Neural crest cell (in vitro differentiated cells): Measurements from ENCODE around the gene RADX. TPM values are rescaled to one million over a fixed set of nuclear protein-coding genes. Genes with fewer than 3 reads are reported as not detected.

Source experiments
- DNase-seq: peaks from one replicate; pipeline ENCODE4 v3.0.0; 2021; ENCODE audit warnings: low read depth, mixed read lengths, low spot score
- H3K27ac Mint-ChIP-seq: one replicate; pipeline ENCODE4 v1.8.0; 2021; ENCODE audit warnings: mild to moderate bottlenecking, mixed read lengths; ENCODE audit not compliant: unreplicated experiment
- H3K27me3 Mint-ChIP-seq: 2 replicates; pipeline ENCODE4 v1.8.0; 2021; ENCODE audit warnings: low read depth, mild to moderate bottlenecking, mixed read lengths
- H3K36me3 Mint-ChIP-seq: 2 replicates; pipeline ENCODE4 v1.8.0; 2021; ENCODE audit warnings: low read depth, mild to moderate bottlenecking, mixed read lengths
- H3K4me1 Mint-ChIP-seq: 2 replicates; pipeline ENCODE4 v1.8.0; 2021; ENCODE audit warnings: mixed read lengths
- H3K4me3 Mint-ChIP-seq: one replicate; pipeline ENCODE4 v1.8.0; 2021; ENCODE audit warnings: mild to moderate bottlenecking, mixed read lengths
- H3K9me3 Mint-ChIP-seq: 2 replicates; pipeline ENCODE4 v1.8.0; 2021; ENCODE audit warnings: mixed read lengths
- long read RNA-seq: library from polyadenylated mRNA; unstranded; transcript quantifications from one replicate; pipeline ENCODE4 v2.0.0, GENCODE V29; 2020
- total RNA-seq: library from RNA; stranded (reverse); gene quantifications from 2 replicates; pipeline ENCODE4 v1.2.1, GENCODE V29; 2021
- TF ChIP-seq, protein P1 (sequence below): fragments of 200-600 bp; sonication (generic); conservative IDR thresholded peaks from 2 replicates; pipeline ENCODE4 v1.5.0; 2021; ENCODE audit warnings: antibody characterized with exemption, mild to moderate bottlenecking

RADX gene, protein sequence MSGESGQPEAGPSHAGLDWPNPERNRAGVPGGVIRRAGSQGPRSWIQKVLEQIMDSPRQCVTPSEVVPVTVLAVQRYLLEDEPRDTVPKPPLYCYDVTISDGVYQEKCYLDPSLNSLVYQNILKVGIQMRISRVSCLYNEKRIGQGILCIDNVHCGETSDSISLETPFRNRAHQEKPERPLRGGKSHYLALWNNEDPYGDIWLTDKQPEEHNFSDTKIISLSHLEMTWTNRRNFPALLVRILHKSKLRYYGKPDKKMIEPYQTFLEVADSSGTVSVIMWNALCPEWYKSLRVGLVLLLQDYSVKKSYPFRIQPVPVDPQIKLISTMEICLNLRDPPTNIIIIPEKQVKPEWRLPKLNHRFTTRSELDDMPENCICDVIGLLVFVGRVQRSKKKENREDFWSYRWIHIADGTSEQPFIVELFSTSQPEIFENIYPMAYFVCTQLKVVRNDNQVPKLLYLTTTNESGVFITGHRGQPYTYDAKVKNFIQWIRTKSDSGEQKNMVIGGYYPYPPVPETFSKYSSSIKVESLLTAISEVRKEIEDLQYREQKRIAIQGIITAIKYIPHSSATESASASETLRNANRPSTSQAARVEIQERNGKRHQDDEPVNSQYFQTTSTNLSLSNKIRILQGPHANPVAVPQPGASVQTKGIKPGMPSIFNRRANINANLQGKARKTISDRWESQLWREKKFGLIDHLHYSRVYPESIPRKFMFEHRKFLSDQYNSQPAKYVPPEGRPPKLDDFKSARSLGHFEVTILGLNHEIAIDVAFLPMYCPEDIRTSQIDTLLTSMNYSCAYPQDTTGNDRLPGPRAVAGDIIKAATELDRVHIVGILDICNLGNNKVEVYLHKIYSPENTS
- total RNA-seq, result 17.4 and 19.9 TPM in 2 replicates
- long read RNA-seq, transcript CXorf57-202 (14 exons, 3,861 nt), result major isoform, 17 of 32 reads
- long read RNA-seq, partial matches to known transcripts, result 8 of 32 reads
- long read RNA-seq, other reads (novel, unspliced or antisense), result 4 of 32 reads

DNA sequence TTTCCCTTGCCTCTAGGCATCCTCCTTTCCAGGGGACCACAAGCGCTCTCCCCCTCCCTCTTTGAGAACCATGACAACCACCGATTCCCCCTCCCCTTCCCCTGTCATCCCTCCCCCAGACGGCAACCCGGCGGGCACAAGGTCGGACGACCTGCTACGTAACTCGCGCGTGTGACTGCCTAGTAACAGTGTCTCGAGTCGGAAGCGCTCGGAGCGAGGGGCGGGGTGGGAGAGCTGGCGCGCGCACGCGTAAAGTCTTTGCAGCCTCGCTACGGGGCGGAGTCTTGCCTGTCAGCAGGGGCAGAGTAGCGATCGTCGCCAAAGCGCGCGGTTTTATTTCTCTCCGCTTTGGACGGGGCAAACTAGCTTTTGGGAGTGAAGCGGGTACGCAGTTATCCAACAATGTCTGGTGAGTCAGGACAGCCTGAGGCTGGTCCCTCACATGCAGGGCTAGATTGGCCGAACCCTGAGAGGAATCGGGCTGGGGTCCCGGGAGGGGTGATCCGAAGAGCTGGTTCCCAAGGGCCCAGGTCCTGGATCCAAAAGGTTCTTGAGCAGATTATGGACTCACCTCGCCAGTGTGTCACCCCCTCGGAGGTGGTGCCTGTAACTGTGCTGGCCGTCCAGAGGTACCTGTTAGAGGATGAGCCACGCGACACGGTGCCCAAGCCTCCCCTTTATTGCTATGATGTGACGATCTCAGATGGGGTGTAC, at the start of gene RADX:
RADX (plus strand) TSS at position 300 of the 714 bp plus-strand sequence; CDS start at position 403, 103 bp downstream.
- no peaks in the 10 kb centered on the region for H3K27me3 Mint-ChIP-seq
- no peaks in the 10 kb centered on the region for H3K9me3 Mint-ChIP-seq
- peak; percentile 72 for DNase-seq
- peaks cover 25% of the 10 kb centered on the region for H3K4me1 Mint-ChIP-seq
- peak within 1 kb of the TSS; percentile 99 for H3K4me3 Mint-ChIP-seq
- TF ChIP-seq, protein P1, sequence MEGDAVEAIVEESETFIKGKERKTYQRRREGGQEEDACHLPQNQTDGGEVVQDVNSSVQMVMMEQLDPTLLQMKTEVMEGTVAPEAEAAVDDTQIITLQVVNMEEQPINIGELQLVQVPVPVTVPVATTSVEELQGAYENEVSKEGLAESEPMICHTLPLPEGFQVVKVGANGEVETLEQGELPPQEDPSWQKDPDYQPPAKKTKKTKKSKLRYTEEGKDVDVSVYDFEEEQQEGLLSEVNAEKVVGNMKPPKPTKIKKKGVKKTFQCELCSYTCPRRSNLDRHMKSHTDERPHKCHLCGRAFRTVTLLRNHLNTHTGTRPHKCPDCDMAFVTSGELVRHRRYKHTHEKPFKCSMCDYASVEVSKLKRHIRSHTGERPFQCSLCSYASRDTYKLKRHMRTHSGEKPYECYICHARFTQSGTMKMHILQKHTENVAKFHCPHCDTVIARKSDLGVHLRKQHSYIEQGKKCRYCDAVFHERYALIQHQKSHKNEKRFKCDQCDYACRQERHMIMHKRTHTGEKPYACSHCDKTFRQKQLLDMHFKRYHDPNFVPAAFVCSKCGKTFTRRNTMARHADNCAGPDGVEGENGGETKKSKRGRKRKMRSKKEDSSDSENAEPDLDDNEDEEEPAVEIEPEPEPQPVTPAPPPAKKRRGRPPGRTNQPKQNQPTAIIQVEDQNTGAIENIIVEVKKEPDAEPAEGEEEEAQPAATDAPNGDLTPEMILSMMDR, result no peak
- H3K36me3 Mint-ChIP-seq, result no peaks in the 10 kb centered on the region
- H3K27ac Mint-ChIP-seq, result peak within 1 kb of the TSS; percentile 94

DNA sequence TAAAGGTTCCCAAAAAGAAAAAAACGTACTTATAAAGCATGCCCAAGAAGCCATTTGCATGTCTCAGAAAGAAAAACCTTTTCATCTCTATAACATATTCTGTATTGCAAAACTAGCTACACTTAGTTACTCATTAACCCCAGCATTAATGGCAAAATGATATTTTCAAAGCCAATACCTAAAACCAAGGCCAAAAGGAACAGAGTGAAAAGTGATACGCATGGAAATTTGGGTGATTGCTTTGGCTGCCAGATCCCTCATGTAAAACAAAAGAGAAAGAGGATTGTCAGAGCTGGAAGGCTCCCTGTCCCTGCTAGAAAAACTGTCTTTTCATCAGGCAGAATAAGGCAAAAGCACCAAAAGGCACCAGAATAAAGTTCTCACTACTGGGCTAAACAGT, 46.8 kb upstream of the RADX start:
- Mint-ChIP-seq H3K27ac (no peak overlapping the region), H3K9me3 (peaks cover 4% of the 10 kb centered on the region), H3K4me1 (no peaks in the 10 kb centered on the region), H3K27me3 (peaks cover 5% of the 10 kb centered on the region), H3K36me3 (no peaks in the 10 kb centered on the region), H3K4me3 (no peak overlapping the region)
- no peak for DNase-seq
- TF ChIP-seq, protein P1, result no peak

DNA sequence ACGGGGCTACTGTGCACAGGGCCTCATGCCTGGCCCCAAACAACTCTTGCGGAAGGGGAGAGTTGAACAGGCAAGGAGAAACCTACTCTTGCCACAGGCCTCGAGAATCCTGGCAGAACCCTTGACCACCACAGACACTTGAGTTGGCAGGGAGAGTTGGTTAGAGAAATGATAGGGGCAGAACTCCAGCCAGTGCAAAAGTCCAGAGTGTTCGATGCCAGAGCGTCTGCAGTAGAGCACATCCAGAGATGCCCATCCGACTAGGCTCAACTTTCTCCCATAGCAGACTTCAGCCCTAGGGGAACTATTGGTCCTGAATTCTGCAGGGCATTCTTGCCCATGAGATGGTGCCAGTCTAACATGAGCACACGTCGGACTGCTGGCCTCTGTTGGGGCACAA, 45.4 kb upstream of the RADX start:
- H3K4me3 Mint-ChIP-seq, result no peak overlapping the region
- peaks cover 4% of the 10 kb centered on the region for H3K9me3 Mint-ChIP-seq
- no peaks in the 10 kb centered on the region for H3K4me1 Mint-ChIP-seq
- DNase-seq, result no peak
- TF ChIP-seq, protein P1, result no peak
- peaks cover 5% of the 10 kb centered on the region for H3K27me3 Mint-ChIP-seq
- H3K36me3 Mint-ChIP-seq, result no peaks in the 10 kb centered on the region
- no peak overlapping the region for H3K27ac Mint-ChIP-seq

DNA sequence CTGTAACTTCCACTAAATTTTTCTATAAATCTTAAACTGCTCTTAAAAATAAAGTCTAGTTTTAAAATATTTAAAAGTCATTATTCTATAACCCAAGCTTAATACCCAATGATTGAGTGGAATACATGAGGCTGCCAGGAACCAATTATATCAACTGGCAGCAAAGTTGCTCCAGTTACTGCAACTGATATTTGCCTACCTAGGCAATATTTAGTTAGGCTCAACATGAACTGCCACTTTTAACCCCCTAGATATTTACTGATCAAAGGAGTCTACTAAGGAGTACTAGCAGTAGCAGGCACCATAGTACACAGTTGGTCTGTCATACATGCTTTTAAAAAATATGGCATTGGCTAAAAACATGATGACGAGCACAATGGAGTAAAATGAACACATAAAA, 29.9 kb upstream of the RADX start:
- no peak for DNase-seq
- H3K27me3 Mint-ChIP-seq, result no peaks in the 10 kb centered on the region
- TF ChIP-seq, protein P1, result no peak
- no peaks in the 10 kb centered on the region for H3K4me1 Mint-ChIP-seq
- peaks cover 6% of the 10 kb centered on the region for H3K9me3 Mint-ChIP-seq
- H3K27ac Mint-ChIP-seq, result no peak overlapping the region
- no peak overlapping the region for H3K4me3 Mint-ChIP-seq
- H3K36me3 Mint-ChIP-seq, result no peaks in the 10 kb centered on the region

DNA sequence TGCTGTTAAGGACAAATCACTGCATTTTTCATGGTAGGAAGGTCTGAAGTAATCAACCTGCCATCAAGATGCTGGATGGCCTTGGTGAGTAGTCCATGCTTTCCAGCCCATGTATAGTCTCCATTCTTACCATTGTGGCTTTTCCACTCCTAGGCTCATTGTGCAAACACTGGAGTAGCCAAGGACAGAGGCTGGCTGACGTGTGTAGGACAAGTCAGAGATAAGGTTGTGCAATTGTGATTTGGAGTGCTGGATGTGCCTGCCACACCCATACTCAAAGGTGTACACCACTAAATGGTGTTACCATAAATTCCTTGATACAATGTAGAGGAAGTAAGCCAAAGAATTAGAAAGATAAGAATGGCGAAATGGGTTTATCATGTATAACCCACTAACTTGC, 26.3 kb upstream of the RADX start:
- Mint-ChIP-seq H3K27me3 (no peaks in the 10 kb centered on the region), H3K27ac (no peak overlapping the region), H3K9me3 (no peaks in the 10 kb centered on the region), H3K4me3 (no peak overlapping the region), H3K4me1 (no peaks in the 10 kb centered on the region), H3K36me3 (no peaks in the 10 kb centered on the region)
- TF ChIP-seq, protein P1, result no peak
- DNase-seq, result no peak
